SIG-M5 (cell line): Measurements from ENCODE around the gene ASPDH.

Experiments used
- DNase-seq: peaks from one replicate; lab custom pipeline; 2025; lab: John Stamatoyannopoulos, UW

ASPDH gene

DNA sequence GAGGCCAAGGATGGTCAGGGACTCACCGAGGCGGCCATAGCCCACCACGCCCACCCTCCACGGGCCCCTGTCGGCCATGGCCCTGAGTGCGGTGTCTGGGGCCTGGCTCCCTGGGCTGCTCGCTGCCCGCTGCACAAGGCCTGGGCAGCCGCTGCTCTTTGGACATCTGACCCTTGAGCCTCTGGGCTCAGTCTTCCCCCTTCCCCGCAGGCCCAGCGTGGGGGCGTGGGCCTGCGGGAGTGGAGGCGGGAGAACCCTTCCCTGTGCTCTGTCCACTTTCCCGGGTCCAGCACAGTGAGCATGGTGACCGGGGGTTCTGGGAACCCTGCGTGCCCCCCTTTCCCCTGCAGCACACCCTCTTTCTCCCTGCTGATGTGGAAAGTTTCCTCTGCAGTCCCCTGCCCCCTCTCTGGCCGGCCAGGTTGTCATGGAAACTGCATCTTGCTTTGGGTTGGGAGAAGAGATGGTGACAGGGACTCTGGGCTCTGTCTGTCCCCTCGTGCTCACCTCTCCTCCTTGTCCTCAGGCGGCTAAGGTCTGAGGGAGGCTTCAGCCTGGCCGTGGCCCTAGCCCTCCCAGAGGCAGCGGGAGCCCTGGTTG lies at the start of gene ASPDH:
TSS of gene ASPDH (minus strand) at position 168 of the 600 bp plus-strand sequence. CDS start at position 78, 90 bp downstream.
- DNase-seq: no peak

- DNase-seq: no peak
Observed at GRCh38 chr19:50562996-50563395, 49.3 kb upstream of the ASPDH start.

DNA sequence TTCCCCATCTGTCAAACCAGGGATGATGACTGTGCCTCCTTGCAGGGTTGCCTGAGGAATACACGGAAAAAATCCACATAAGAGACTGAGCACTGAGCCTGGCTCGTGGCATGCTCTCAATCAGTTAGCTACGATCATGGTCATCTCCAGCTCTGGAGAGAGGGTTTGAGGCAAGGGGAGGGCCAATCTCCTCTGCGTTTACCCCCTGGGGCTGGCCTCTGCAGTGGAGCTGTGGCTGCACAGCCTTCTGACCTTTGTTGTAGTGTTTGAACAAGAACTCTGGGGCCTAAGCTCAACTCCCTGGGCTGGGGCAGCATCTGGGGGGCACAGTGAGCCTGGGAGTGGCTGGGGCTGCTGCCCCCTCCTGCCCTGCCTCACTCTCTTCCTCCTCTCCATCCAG lies 48.6 kb upstream of the ASPDH start:
- DNase-seq: no peak

DNA sequence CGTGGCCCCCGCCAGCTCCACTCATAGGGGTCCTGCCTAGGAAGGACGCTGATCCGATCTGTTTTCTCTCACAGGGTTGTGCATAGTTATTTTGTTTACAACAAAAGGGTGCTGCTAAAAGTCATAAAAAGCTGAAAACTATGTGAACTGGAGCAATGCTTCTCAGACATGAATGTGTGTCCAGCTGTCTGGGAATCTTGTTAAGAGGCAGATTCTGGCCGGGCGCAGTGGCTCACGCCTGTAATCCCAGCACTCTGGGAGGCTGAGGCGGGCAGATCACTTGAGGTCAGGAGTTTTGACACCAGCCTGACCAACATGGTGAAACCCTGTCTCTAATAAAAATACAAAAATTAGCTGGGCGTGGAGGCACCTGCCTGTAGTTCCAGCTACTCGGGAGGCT lies 45.9 kb upstream of the ASPDH start:
- no peak for DNase-seq

DNA sequence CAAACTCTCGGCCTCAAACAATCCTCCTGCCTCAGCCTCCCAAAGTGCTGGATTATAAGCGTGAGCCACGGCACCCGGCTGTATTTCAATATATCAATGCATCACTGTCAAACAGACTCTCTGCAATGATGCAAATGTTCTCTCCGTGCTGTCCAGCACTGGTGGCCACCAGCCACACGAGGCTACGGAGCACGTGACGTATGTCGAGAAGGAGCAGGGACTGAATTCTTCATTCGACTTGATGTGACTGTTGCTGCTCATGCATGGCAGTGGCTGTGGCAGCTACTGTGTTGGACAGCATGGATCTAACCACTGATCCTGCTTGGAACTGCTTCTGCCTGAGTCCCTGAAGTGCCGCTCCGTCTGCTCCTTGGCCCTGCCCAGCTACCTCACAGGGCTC lies 44.7 kb upstream of the ASPDH start:
- DNase-seq: no peak

- DNase-seq: no peak
Observed at GRCh38 chr19:50558039-50558438, 44.3 kb upstream of the ASPDH start.

DNA sequence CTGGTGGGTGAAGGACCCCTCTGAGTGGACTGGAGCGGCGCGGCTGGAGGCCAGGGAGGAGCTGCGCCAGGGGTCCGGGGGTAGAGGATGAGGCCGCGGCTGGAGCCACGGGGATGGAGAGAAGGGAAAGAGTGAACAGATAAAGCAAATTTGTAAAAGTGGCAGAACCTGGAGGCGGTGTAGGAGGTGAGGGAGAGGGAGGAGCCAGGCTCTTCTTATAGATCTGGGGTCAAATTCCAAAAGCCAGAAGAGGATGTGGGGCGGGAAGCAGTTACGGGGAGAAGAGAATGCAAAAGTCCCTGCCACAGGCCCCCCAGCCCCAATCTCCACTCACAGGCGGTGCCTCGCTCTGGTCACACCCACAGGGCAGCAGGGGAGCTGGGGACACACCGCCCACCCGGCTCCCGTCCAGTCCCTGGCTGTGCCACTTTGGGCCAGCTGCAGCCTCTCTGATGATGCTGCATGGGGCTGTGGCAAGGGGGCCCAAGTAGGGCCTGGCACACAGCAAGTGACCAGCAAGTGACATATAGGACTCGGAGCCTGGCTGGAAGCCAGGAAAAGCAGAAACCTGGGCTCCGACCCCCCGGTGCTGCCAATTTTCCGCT lies 43.4 kb upstream of the ASPDH start:
- no peak for DNase-seq

DNA sequence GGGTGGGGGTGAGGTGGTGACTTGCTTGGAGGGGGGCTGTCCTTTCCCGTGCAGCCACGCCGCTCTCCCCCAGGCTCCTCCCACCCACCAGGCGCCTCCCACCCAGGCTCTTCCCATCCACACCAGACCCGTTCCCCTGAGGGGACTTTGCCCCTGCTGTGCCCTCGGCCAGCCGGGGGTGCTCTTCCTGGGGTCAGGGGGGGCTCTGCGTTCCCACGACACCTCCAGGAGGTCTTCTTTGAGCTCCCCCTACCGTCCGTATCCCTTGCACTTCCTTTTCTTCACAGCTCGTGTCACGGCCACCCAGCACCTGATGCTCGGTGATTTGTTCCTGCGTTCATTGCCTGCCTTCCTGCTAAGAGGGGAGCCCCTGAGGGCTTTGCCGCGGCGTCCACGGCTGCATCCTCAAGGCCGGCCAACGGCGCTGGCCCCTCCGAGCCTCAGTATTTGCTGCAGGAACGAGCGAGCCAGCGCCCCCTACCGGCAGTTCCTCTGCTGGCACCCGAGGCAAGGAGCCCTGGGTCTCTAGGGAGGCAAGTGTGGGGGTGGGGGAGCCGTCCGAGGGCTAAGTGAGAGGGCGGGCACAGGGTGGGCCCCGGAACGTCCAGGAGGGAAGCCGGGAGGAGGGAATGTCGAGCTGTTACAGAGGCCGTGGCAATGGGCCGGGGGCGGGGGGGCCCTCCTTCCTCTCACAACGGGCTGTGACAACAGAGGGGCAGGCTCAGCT lies 42.7 kb upstream of the ASPDH start:
- no peak for DNase-seq

DNA sequence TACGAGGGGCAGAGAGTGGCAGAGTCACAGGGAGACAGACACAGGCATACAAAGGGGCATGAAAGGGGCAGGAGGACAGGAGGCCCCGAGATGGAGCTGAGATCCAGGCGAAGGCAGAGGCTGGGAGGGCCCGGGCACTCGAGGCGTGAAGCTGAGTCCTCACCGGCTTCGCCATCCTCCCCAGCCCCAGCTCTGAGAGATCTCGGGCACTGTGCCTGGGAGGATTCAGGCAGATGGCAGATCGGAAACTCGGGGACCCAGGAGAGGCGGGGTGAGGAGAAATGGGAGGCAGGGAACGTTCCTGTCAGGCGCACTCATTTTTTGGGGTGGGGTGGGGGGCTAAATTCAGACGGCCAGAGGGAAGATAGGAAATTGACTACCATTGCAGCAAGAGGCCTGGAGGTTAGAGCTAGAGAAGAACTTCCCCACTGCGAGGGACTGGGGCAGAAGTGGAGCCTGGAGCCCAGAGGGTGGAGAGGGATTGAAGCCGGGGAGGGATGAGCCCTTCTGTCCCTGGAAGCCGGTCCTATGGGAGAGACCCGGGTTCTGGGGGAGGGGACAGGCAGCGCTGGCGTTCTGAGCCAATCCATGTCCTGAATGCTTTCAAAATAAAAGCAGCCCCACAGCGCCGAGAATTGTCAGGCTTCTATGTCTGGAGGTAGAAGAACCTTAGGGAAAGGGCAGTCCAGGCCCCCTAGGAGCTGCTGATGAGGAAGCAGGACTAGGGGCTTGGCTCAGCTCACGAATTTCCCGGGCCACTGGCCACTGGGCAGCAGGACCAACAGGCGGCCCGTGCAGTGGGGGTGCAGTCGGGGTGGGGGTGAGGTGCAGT lies 42.0 kb upstream of the ASPDH start:
- DNase-seq: no peak

GRCh38 chr19:50555033-50555432 lies 41.3 kb upstream of the ASPDH start:
- no peak for DNase-seq

DNA sequence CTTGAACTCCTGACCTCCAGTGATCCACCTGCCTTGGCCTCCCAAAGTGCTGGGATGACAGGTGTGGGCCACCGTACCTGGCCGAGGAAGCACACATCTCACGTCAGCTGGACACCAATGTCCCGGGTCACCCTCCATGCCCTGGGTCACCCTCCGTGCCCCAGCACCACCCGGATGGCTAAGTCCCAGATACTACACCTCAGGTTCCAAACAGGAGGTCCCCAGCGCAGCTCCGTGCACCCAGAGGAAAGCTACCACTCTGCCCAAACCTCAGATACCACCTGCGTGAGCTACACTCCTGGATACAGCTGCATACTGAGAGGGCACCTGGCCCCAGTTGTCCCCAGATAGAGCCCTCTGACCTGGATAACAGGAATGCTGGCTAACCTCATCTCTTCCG lies 40.5 kb upstream of the ASPDH start:
- no peak for DNase-seq

DNA sequence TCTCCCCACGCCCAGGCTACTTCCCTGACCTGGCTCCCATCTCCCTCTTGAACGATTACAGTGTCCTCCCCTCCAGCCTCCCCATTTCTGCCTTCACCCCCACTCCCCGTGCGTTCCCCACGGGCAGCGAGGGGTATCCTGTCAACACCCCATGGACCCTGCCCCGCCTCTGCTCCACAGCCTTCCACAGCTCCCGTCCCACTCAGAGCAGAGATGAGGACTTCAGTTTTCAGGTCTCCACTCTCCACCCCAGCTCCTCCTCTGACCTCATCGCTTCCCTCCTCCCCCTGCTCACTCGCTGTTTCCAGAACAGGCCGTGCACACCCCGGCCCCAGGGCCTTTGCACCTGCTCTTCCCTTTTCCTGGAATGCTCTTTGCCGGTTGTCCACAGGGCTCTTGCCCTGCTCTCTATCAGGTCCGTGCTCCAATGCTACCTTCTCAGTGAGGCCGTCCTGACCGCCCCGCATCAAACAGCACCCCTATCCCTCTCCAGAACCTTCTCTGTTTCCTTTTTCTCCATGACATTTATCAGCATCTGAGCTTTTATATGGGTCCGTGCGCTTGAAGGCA lies 39.5 kb upstream of the ASPDH start:
- no peak for DNase-seq

GRCh38 chr19:50552540-50552939 lies 38.8 kb upstream of the ASPDH start:
- no peak for DNase-seq

DNA sequence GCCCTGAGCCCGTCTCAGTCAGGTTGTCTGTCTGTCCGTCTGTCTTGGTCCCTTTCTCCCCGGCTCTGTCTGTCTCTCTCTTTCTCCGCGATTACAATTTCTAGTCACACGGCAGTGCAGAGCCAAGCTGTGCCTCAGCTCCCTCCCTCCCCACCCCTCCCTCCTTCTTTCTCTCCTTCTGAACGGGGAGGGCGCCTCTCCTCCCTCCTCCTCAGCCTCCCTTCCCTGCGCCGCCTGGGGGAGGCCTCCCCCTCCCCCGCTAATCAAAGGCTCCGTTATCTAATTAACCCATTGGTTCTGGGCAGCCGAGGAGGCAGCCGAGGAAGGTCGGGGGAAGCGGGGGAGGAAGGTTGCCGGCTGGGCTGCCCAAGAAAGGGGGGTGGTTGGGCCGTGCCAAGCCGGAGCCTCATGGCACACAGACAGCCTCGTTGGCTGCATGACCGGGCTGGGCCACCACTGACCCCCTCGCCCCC lies 38.0 kb upstream of the ASPDH start:
- DNase-seq: no peak

- DNase-seq: no peak
Observed at GRCh38 chr19:50551034-50551714, 37.5 kb upstream of the ASPDH start.

GRCh38 chr19:50550594-50550966 lies 36.9 kb upstream of the ASPDH start:
- DNase-seq: no peak

DNA sequence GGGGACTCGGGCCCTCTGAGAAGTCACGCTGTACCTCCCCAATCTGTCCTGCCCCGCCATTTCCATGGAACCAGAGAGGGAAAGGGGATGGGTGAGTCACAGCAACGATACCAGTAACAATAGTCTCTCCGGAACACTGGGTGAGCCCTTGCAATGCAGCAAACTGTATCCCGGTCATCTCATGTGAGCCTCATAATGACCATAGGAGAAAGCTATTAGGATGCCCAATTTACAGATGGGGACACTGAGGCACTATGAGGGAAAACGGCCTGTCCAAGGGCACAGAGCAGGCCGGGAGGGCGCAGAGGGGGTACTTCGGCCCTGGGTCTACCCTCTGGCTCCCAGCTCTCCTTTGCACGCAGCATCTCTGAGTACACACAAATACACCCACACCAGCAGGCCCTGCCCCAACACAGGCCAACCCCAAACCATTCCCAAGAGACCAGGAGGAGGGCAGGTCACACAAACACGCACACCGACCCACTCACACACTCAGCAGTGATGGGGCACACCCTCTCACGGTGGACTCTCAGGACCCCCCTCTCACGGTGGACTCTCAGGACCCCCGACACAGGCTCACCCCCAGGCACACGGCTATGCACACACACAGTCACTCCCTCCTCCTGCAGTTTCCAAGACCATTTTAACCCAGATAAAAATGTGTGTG lies 36.3 kb upstream of the ASPDH start:
- no peak for DNase-seq

GRCh38 chr19:50549059-50549926 lies 35.6 kb upstream of the ASPDH start:
- DNase-seq: no peak

DNA sequence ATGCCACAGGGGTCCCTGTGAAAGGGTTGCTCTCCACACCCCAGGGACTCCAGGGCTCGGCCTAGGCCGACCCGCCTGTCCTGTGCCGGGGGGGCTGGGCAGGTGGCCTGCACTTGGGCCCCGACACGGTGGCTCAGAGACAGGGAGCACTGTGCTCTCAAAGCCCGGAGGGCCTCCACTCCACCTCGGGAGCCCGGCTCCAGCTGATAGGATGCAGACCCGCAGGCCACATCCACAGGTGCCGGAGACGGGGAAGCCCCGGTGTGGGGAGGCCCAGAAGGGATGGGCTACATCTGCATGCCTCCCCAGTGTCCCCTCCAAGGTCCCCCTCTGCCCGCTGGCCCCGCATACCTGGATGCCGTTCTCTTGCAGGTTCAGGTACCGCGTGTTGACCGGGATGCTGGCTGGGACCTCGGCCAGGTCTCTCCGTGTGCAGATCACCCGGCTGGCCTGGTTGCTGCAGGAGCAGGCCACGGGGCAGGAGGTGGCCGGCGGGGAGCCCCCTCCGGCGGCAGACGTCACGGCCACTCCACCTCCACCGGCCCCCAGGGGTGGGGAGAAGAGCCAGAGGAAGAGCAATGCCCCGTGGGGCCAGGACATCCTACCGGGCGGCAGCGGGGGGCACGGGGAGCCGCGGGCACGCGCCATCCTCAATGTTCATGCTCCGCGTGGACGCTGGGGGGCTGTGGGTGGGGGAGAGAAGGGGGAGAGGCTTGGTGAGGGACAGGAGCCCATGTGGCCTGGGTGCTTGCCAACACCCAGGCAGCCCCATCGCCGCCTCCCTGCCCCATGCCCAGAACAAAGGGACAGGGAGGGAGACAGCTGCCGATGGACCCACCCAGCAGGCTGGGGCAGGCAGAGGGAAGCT lies 34.7 kb upstream of the ASPDH start:
- no peak for DNase-seq
